SK-N-SH (cell line): Measurements from ENCODE around the gene BTBD10. TPM values are rescaled to one million over a fixed set of nuclear protein-coding genes. Genes with fewer than 3 reads are reported as not detected.

ENCODE experiments used
- CTCF ChIA-PET: fragments of 300-600, 350-600 bp; formaldehyde crosslinking; extraction: SDS; loops from one replicate; lab custom pipeline; 2021; lab: Yijun Ruan, JAX
- POLR2A ChIA-PET: fragments of 350-600 bp; sonication (Branson Sonifier 250); formaldehyde crosslinking; extraction: SDS; loops from one replicate; lab custom pipeline; 2020; ENCODE audit warnings: antibody characterized with exemption, inconsistent platforms; lab: Yijun Ruan, JAX
- DNase-seq: peaks from one replicate; pipeline ENCODE4 v3.0.0; 2012
- H2AFZ ChIP-seq: fragments of 200-600 bp; sonication (generic); 2 replicates; pipeline ENCODE4 v1.8.1; 2016; ENCODE audit warnings: antibody characterized with exemption, mild to moderate bottlenecking, low read depth
- H3F3A ChIP-seq: fragments of 200-600 bp; sonication (generic); replicated peaks from 2 replicates; pipeline ENCODE3; 2016; ENCODE audit warnings: antibody characterized with exemption, mild to moderate bottlenecking; ENCODE audit not compliant: insufficient read depth
- H3K27ac ChIP-seq, 2 experiments: fragments of 200-500 bp in 1 of 2; fragments of 200-600 bp in 1 of 2; sonication (Bioruptor generic) in 1 of 2; sonication (generic), shearing (Covaris generic) in 1 of 2; 2 replicates each; pipeline versions ENCODE4 v1.5.1 to v1.6.1; 2014 to 2016; ENCODE audit warnings: low read depth in 2 of 2, inconsistent platforms in 1 of 2, low read length in 1 of 2, mild to moderate bottlenecking in 1 of 2, mixed read lengths in 1 of 2
- H3K27me3 ChIP-seq: fragments of 200-600 bp; sonication (generic), shearing (Covaris generic); 2 replicates; pipeline ENCODE4 v1.6.1; 2016; ENCODE audit warnings: mixed run types; ENCODE audit not compliant: insufficient read depth
- H3K36me3 ChIP-seq, 2 experiments: fragments of 200-500 bp in 1 of 2; fragments of 200-600 bp in 1 of 2; sonication (Bioruptor generic) in 1 of 2; sonication (generic) in 1 of 2; replicated peaks in 1 of 2; 2 replicates each; pipeline versions ENCODE3 to v1.5.1; 2014 to 2016; ENCODE audit warnings: low read length in 1 of 2, mild to moderate bottlenecking in 1 of 2; ENCODE audit not compliant: insufficient read depth in 2 of 2, control insufficient read depth in 1 of 2
- H3K4me1 ChIP-seq, 2 experiments: fragments of 200-500 bp in 1 of 2; fragments of 200-600 bp in 1 of 2; sonication (Bioruptor generic) in 1 of 2; sonication (generic), shearing (Covaris generic) in 1 of 2; 2 replicates each; pipeline versions ENCODE4 v1.5.1 to v1.6.1; 2014 to 2016; ENCODE audit warnings: low read depth in 1 of 2, low read length in 1 of 2, mixed run types in 1 of 2; ENCODE audit not compliant: insufficient read depth in 2 of 2, control insufficient read depth in 1 of 2
- H3K4me2 ChIP-seq: fragments of 200-600 bp; sonication (generic), shearing (Covaris generic); 2 replicates; pipeline ENCODE4 v1.6.1; 2017; ENCODE audit warnings: mixed run types
- H3K4me3 ChIP-seq, 2 experiments: fragments of 200-500 bp in 1 of 2; fragments of 200-600 bp in 1 of 2; sonication (Bioruptor generic) in 1 of 2; sonication (generic), shearing (Covaris generic) in 1 of 2; 2 replicates each; pipeline versions ENCODE4 v1.5.1 to v1.8.1; 2014 to 2016; ENCODE audit warnings: low read depth in 2 of 2, inconsistent platforms in 1 of 2, low read length in 1 of 2, mild to moderate bottlenecking in 1 of 2, mixed read lengths in 1 of 2, moderate library complexity in 1 of 2
- H3K79me2 ChIP-seq: fragments of 200-600 bp; sonication (generic); 2 replicates; pipeline ENCODE4 v1.8.1; 2017; ENCODE audit warnings: mild to moderate bottlenecking; ENCODE audit not compliant: insufficient read depth
- H3K9ac ChIP-seq: fragments of 200-600 bp; sonication (generic); 2 replicates; pipeline ENCODE4 v1.6.1; 2017; ENCODE audit warnings: mixed run types
- H3K9me2 ChIP-seq: fragments of 200-600 bp; sonication (generic); 2 replicates; pipeline ENCODE4 v1.6.1; 2017; ENCODE audit warnings: mixed run types
- H3K9me3 ChIP-seq: fragments of 200-600 bp; sonication (generic); 2 replicates; pipeline ENCODE4 v1.6.1; 2017; ENCODE audit warnings: mixed run types, mild to moderate bottlenecking, moderate library complexity
- H4K20me1 ChIP-seq: fragments of 200-600 bp; sonication (generic); 2 replicates; pipeline ENCODE4 v1.6.1; 2017; ENCODE audit warnings: mild to moderate bottlenecking, mixed run types; ENCODE audit not compliant: insufficient read depth
- CHD2 ChIP-seq: fragments of 150-350 bp; IDR thresholded peaks from 2 replicates; pipeline ENCODE4 v1.6.1; 2018; ENCODE audit warnings: low read length; ENCODE audit not compliant: partially characterized antibody
- EP300 ChIP-seq, 2 experiments: IDR thresholded peaks; 2 replicates each; pipeline versions ENCODE4 v1.4.0 to v1.6.1; 2012; ENCODE audit warnings: borderline replicate concordance in 1 of 2, low read depth in 1 of 2, low read length in 1 of 2
- FOXJ3 ChIP-seq: sonication (generic); formaldehyde crosslinking; IDR thresholded peaks from 2 replicates; pipeline ENCODE4 v1.5.1; 2020; ENCODE audit warnings: mild to moderate bottlenecking, missing genetic modification reagents
- MAX ChIP-seq: IDR thresholded peaks from 2 replicates; pipeline ENCODE4 v1.4.0; 2012; ENCODE audit warnings: low read depth
- MXI1 ChIP-seq: IDR thresholded peaks from 2 replicates; pipeline ENCODE4 v1.6.1; 2012; ENCODE audit warnings: mild to moderate bottlenecking, low read depth, low read length, improper control_type of control experiment
- POLR2AphosphoS5 ChIP-seq: IDR thresholded peaks from 2 replicates; pipeline ENCODE4 v1.6.1; 2012; ENCODE audit warnings: low read depth, low read length
- TCF12 ChIP-seq: IDR thresholded peaks from 2 replicates; pipeline ENCODE4 v1.4.0; 2012
- USF2 ChIP-seq: fragments of 150-350 bp; IDR thresholded peaks from 2 replicates; pipeline ENCODE4 v1.6.1; 2017; ENCODE audit warnings: antibody characterized with exemption, low read length, low read depth, borderline replicate concordance
- YY1 ChIP-seq: IDR thresholded peaks from 2 replicates; pipeline ENCODE4 v1.4.0; 2012; ENCODE audit warnings: low read depth, mild to moderate bottlenecking
- ZBTB33 ChIP-seq: IDR thresholded peaks from 2 replicates; pipeline ENCODE4 v1.4.0; 2012; ENCODE audit warnings: low read depth, borderline replicate concordance
- WGBS: methylation state at CpG from one replicate; pipeline ENCODE4 v1.1.6; 2017; ENCODE audit warnings: low lambda C conversion rate; 5-methylcytosine and 5-hydroxymethylcytosine counted together
- polyA plus RNA-seq, 3 experiments: library from polyadenylated mRNA; depleted of rRNA; stranded (reverse); fragments of >200 nt; gene quantifications; 2 replicates each; pipeline ENCODE4 v1.2.3, GENCODE V29; 2012
- TF ChIP-seq, protein P1 (sequence below): IDR thresholded peaks from 2 replicates; pipeline ENCODE4 v1.4.0; 2012; ENCODE audit warnings: low read depth, borderline replicate concordance
- TF ChIP-seq, protein P2 (sequence below): fragments of 200-600 bp; sonication (generic); IDR thresholded peaks from 2 replicates; pipeline ENCODE4 v1.6.1; 2017; ENCODE audit warnings: antibody characterized with exemption, mild to moderate bottlenecking, moderate library complexity
- TF ChIP-seq, protein P3 (sequence below): fragments of 150-350 bp; IDR thresholded peaks from 2 replicates; pipeline ENCODE4 v1.6.1; 2016; ENCODE audit warnings: mild to moderate bottlenecking, low read depth, low read length
- TF ChIP-seq, protein P4 (sequence below): IDR thresholded peaks from 2 replicates; pipeline ENCODE4; 2012
- TF ChIP-seq, protein P5 (sequence below): IDR thresholded peaks from 2 replicates; pipeline ENCODE4 v1.6.1; 2012; ENCODE audit warnings: mild to moderate bottlenecking, low read depth, low read length, moderate library complexity

BTBD10 gene
- polyA plus RNA-seq, 1 of the 3 experiments (the other 2 are of a cell fraction): 23.0 TPM

- H4K20me1 ChIP-seq: no peaks in the 10 kb centered on the region
- DNase-seq: no peak
- H3K27ac ChIP-seq: no peak overlapping the region
- H3K9me3 ChIP-seq: no peaks in the 10 kb centered on the region
- no peaks in the 10 kb centered on the region for H3F3A ChIP-seq
- no peak overlapping the region for H3K9ac ChIP-seq
- no peaks in the 10 kb centered on the region for H3K27me3 ChIP-seq
- no peaks in the 10 kb centered on the region for H3K9me2 ChIP-seq
- no peak for TF ChIP-seq TCF12
- TF ChIP-seq MAX: no peak
- TF ChIP-seq, protein P1, sequence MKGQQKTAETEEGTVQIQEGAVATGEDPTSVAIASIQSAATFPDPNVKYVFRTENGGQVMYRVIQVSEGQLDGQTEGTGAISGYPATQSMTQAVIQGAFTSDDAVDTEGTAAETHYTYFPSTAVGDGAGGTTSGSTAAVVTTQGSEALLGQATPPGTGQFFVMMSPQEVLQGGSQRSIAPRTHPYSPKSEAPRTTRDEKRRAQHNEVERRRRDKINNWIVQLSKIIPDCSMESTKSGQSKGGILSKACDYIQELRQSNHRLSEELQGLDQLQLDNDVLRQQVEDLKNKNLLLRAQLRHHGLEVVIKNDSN: no peak
- TF ChIP-seq MXI1: no peak
- no peak for TF ChIP-seq POLR2AphosphoS5
- no peak for TF ChIP-seq USF2
- no peak for TF ChIP-seq ZBTB33
- TF ChIP-seq YY1: no peak
- 94% methylated on average over 3 of the region's 5 CpGs for WGBS
- no peaks in the 10 kb centered on the region for H3K79me2 ChIP-seq
- CTCF ChIA-PET: interaction anchor here (1.4 to 12.9 kb wide), 4 partner anchors 11 to 382 kb away, joined by 3 to 237 read pairs (median 24); no protein-coding TSS in a partner anchor
- H3K4me1 ChIP-seq: no peaks in the 10 kb centered on the region; a peak in 1 of 4 replicates
- H3K36me3 ChIP-seq: no peaks in the 10 kb centered on the region
- H2AFZ ChIP-seq: no peak overlapping the region
- H3K4me2 ChIP-seq: no peak overlapping the region
- POLR2A ChIA-PET: no interaction called here
- H3K4me3 ChIP-seq: no peak overlapping the region
Observed at GRCh38 chr11:13346470-13346869, 116.6 kb downstream of the BTBD10 start.

- H3F3A ChIP-seq: no peaks in the 10 kb centered on the region
- no peak overlapping the region for H3K27ac ChIP-seq
- no peaks in the 10 kb centered on the region; a peak in 1 of 4 replicates for H3K4me1 ChIP-seq
- H4K20me1 ChIP-seq: no peaks in the 10 kb centered on the region
- no peaks in the 10 kb centered on the region for H3K9me2 ChIP-seq
- H3K36me3 ChIP-seq: no peaks in the 10 kb centered on the region
- no peak overlapping the region for H3K4me2 ChIP-seq
- no peak overlapping the region for H2AFZ ChIP-seq
- 0 out of 2 replicates have a peak, but pooled peaks cover 3% of the 10 kb centered on the region for H3K79me2 ChIP-seq
- CTCF ChIA-PET: interaction anchor here (0.6 to 12.9 kb wide), 27 partner anchors 9 to 161 kb away, joined by 3 to 237 read pairs (median 5); no protein-coding TSS in a partner anchor
- POLR2A ChIA-PET: no interaction called here
- no peaks in the 10 kb centered on the region for H3K27me3 ChIP-seq
- no peak overlapping the region for H3K4me3 ChIP-seq
- WGBS: no CpG with 5 or more reads among the region's 1 CpG
- DNase-seq: no peak
- no peak overlapping the region for H3K9ac ChIP-seq
- no peaks in the 10 kb centered on the region for H3K9me3 ChIP-seq
- TF ChIP-seq CHD2 (no peak), FOXJ3 (CRISPR knock-in tag) (no peak), EP300 (IDR thresholded peaks at IDR 0.05; ENCODE audit: borderline replicate concordance in 1 of 2, low read depth in 1 of 2, low read length in 1 of 2) (no peak)
- TF ChIP-seq, protein P2, sequence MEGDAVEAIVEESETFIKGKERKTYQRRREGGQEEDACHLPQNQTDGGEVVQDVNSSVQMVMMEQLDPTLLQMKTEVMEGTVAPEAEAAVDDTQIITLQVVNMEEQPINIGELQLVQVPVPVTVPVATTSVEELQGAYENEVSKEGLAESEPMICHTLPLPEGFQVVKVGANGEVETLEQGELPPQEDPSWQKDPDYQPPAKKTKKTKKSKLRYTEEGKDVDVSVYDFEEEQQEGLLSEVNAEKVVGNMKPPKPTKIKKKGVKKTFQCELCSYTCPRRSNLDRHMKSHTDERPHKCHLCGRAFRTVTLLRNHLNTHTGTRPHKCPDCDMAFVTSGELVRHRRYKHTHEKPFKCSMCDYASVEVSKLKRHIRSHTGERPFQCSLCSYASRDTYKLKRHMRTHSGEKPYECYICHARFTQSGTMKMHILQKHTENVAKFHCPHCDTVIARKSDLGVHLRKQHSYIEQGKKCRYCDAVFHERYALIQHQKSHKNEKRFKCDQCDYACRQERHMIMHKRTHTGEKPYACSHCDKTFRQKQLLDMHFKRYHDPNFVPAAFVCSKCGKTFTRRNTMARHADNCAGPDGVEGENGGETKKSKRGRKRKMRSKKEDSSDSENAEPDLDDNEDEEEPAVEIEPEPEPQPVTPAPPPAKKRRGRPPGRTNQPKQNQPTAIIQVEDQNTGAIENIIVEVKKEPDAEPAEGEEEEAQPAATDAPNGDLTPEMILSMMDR: no peak
- TF ChIP-seq, protein P3, sequence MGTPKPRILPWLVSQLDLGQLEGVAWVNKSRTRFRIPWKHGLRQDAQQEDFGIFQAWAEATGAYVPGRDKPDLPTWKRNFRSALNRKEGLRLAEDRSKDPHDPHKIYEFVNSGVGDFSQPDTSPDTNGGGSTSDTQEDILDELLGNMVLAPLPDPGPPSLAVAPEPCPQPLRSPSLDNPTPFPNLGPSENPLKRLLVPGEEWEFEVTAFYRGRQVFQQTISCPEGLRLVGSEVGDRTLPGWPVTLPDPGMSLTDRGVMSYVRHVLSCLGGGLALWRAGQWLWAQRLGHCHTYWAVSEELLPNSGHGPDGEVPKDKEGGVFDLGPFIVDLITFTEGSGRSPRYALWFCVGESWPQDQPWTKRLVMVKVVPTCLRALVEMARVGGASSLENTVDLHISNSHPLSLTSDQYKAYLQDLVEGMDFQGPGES: no peak
- TF ChIP-seq, protein P4, sequence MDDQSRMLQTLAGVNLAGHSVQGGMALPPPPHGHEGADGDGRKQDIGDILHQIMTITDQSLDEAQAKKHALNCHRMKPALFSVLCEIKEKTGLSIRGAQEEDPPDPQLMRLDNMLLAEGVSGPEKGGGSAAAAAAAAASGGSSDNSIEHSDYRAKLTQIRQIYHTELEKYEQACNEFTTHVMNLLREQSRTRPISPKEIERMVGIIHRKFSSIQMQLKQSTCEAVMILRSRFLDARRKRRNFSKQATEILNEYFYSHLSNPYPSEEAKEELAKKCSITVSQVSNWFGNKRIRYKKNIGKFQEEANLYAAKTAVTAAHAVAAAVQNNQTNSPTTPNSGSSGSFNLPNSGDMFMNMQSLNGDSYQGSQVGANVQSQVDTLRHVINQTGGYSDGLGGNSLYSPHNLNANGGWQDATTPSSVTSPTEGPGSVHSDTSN: no peak
- TF ChIP-seq, protein P5, sequence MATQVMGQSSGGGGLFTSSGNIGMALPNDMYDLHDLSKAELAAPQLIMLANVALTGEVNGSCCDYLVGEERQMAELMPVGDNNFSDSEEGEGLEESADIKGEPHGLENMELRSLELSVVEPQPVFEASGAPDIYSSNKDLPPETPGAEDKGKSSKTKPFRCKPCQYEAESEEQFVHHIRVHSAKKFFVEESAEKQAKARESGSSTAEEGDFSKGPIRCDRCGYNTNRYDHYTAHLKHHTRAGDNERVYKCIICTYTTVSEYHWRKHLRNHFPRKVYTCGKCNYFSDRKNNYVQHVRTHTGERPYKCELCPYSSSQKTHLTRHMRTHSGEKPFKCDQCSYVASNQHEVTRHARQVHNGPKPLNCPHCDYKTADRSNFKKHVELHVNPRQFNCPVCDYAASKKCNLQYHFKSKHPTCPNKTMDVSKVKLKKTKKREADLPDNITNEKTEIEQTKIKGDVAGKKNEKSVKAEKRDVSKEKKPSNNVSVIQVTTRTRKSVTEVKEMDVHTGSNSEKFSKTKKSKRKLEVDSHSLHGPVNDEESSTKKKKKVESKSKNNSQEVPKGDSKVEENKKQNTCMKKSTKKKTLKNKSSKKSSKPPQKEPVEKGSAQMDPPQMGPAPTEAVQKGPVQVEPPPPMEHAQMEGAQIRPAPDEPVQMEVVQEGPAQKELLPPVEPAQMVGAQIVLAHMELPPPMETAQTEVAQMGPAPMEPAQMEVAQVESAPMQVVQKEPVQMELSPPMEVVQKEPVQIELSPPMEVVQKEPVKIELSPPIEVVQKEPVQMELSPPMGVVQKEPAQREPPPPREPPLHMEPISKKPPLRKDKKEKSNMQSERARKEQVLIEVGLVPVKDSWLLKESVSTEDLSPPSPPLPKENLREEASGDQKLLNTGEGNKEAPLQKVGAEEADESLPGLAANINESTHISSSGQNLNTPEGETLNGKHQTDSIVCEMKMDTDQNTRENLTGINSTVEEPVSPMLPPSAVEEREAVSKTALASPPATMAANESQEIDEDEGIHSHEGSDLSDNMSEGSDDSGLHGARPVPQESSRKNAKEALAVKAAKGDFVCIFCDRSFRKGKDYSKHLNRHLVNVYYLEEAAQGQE: no peak
Observed at GRCh38 chr11:13344818-13345217, 118.2 kb downstream of the BTBD10 start.
